Testis (tissue), 2 donors: ENCODE results near the gene CALML3.

ENCODE experiments used
- CTCF ChIP-seq, 3 experiments: fragments of 450-650 bp in 2 of 3; fragments of 200-600 bp in 1 of 3; sonication (generic) in 1 of 3; IDR thresholded peaks; one replicate each; pipeline ENCODE4 v1.5.1; 2016 to 2019; ENCODE audit warnings: antibody characterized with exemption in 3 of 3, mild to moderate bottlenecking in 2 of 3, moderate library complexity in 1 of 3
- POLR2A ChIP-seq: fragments of 450-650 bp; IDR thresholded peaks from one replicate; pipeline ENCODE4 v1.6.1; 2017; ENCODE audit warnings: antibody characterized with exemption, mild to moderate bottlenecking, moderate library complexity

- no peak for TF ChIP-seq CTCF (IDR thresholded peaks at IDR 0.05)
- TF ChIP-seq POLR2A = no peak
Measured at GRCh38 chr10:5491477-5491876, 33.3 kb upstream of the CALML3 start.
